Activated CD8-positive, alpha-beta memory T cell treated with anti-CD3 and anti-CD28 coated beads, Interleukin-2, amount 50 U/mL, for 24 hours (primary cell): ENCODE measurements around the gene CEBPZOS.

Source experiments
- DNase-seq: peaks from one replicate; pipeline ENCODE4 v3.0.0-alpha.2; 2020; ENCODE audit errors: extremely low read depth

The CEBPZOS gene

GRCh38 chr2:37232131-37232933 is 36.0 kb downstream of the CEBPZOS start:
- no peak for DNase-seq

GRCh38 chr2:37243435-37243834 is 47.1 kb downstream of the CEBPZOS start:
- no peak for DNase-seq

GRCh38 chr2:37244017-37244416 is 47.7 kb downstream of the CEBPZOS start:
- DNase-seq, result no peak

- no peak for DNase-seq
Measured at GRCh38 chr2:37244755-37245154, 48.5 kb downstream of the CEBPZOS start.

GRCh38 chr2:37246205-37246604 is 49.9 kb downstream of the CEBPZOS start:
- DNase-seq, result no peak

GRCh38 chr2:37250869-37251740 is 54.8 kb downstream of the CEBPZOS start:
- no peak for DNase-seq
